Hepatocyte (in vitro differentiated cells): ENCODE measurements around the gene ZNF488.

Experiments used
- CTCF ChIP-seq: fragments of 200-600 bp; sonication (generic); IDR thresholded peaks from 2 replicates; pipeline ENCODE4 v1.5.1; 2016; ENCODE audit warnings: antibody characterized with exemption, mild to moderate bottlenecking; ENCODE audit not compliant: poor library complexity
- EZH2 ChIP-seq: fragments of 200-600 bp; sonication (generic); IDR thresholded peaks from 2 replicates; pipeline ENCODE4 v1.6.1; 2016; ENCODE audit warnings: antibody characterized with exemption, mild to moderate bottlenecking, borderline replicate concordance
- EZH2phosphoT487 ChIP-seq: fragments of 200-600 bp; sonication (generic); IDR thresholded peaks from one replicate; pipeline ENCODE4 v1.6.1; 2018; ENCODE audit warnings: antibody characterized with exemption, mild to moderate bottlenecking, low read depth, moderate library complexity; ENCODE audit not compliant: unreplicated experiment, severe bottlenecking

DNA sequence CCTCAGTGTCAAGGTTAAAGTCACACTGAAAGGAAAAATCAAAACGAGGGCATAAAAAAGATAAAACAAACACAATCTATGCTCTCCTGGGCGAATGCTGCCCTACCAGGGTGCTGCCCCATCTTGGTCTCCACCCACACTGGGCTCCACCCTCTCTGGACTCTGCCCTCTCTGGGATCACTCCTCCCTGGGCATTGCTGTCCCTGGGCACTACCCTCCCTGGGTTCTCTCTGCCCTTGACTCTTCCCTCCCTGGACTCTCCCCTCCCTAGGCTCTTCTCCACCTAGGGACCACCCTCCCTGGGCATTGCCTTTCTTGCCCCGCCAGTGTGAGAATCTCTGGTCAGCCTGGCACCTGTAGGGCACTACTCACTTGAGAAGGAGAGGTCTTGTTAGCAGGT, 53.3 kb downstream of the ZNF488 start:
- no peak for TF ChIP-seq CTCF
- TF ChIP-seq EZH2phosphoT487 = no peak
- no peak for TF ChIP-seq EZH2
